Esophagus muscularis mucosa (tissue), 4 donors: Measurements from ENCODE around the gene SPTBN2. TPM values are rescaled to one million over a fixed set of nuclear protein-coding genes. Genes with fewer than 3 reads are reported as not detected.

Experiments used
- DNase-seq: peaks from one replicate; pipeline ENCODE4 v3.0.0-alpha.2; 2017; ENCODE audit errors: extremely low spot score
- H3K27ac ChIP-seq, 4 donors: fragments of 200-600 bp; sonication (generic); replicated peaks in 1 of 4; 1 replicate in 3 of 4; 2 replicates in 1 of 4; pipeline ENCODE4 v1.5.1; 2016 to 2019; ENCODE audit warnings: mild to moderate bottlenecking in 1 of 4
- H3K27me3 ChIP-seq, 4 donors: fragments of 200-600 bp; sonication (generic); one replicate each; pipeline versions ENCODE4 v1.5.1 to v1.6.0; 2016 to 2019
- H3K36me3 ChIP-seq, 4 donors: fragments of 200-600 bp; sonication (generic); one replicate each; pipeline ENCODE4 v1.5.1; 2016 to 2019
- H3K4me1 ChIP-seq, 4 donors: fragments of 200-600 bp; sonication (generic); one replicate each; pipeline ENCODE4 v1.5.1; 2016 to 2019
- H3K4me3 ChIP-seq, 4 donors: fragments of 200-600 bp; sonication (generic); 1 replicate in 2 of 4; 2 replicates in 2 of 4; pipeline ENCODE4 v1.5.1; 2016 to 2019; ENCODE audit warnings: mild to moderate bottlenecking in 4 of 4, moderate library complexity in 1 of 4
- H3K9me3 ChIP-seq, 4 donors: fragments of 200-600 bp; sonication (generic); 1 replicate in 3 of 4; 2 replicates in 1 of 4; pipeline ENCODE4 v1.5.1; 2016 to 2019
- CTCF ChIP-seq, 3 experiments: fragments of 200-600 bp in 2 of 3; fragments of 450-650 bp in 1 of 3; sonication (generic) in 2 of 3; IDR thresholded peaks; one replicate each; pipeline ENCODE4 v1.5.1; 2017 to 2019; ENCODE audit warnings: antibody characterized with exemption in 3 of 3, mild to moderate bottlenecking in 2 of 3, moderate library complexity in 1 of 3
- EP300 ChIP-seq: sonication (generic); formaldehyde crosslinking; IDR thresholded peaks from one replicate; pipeline ENCODE4 v1.6.1; 2017; ENCODE audit warnings: antibody characterized with exemption
- POLR2A ChIP-seq: fragments of 450-650 bp; IDR thresholded peaks from one replicate; pipeline ENCODE4 v1.6.1; 2017; ENCODE audit warnings: antibody characterized with exemption, moderate library complexity, mild to moderate bottlenecking, low read depth
- POLR2AphosphoS5 ChIP-seq, 2 donors: sonication (generic); formaldehyde crosslinking; IDR thresholded peaks; one replicate each; pipeline ENCODE4 v1.6.1; 2017; ENCODE audit warnings: antibody characterized with exemption in 2 of 2
- WGBS: methylation state at CpG from one replicate; pipeline ENCODE4 v1.1.5; 2018; 5-methylcytosine and 5-hydroxymethylcytosine counted together
- intact Hi-C: fragments of 100-400 bp; cut with DNase I; formaldehyde crosslinking; loops from one replicate; pipeline ENCODE4 v1.15.1; 2023
- total RNA-seq, 4 donors: library from RNA; depleted of rRNA; stranded (reverse); fragments of >200 nt; gene quantifications; one replicate each; pipeline versions ENCODE4 v1.1.0 to v1.2.1, GENCODE V29; 2016

Gene SPTBN2
- total RNA-seq, 4 donors from 2014 or later, result 3.3 to 12.5 (median 10.0) TPM

- TF ChIP-seq EP300, result no peak
- no peak for TF ChIP-seq POLR2A
- no peak for TF ChIP-seq CTCF (IDR thresholded peaks at IDR 0.05)
- TF ChIP-seq POLR2AphosphoS5 (IDR thresholded peaks at IDR 0.05), result no peak
- no peak overlapping the region for H3K27ac ChIP-seq
- intact Hi-C loops, result no loop called here
Measured at GRCh38 chr11:66739983-66740382, 11.0 kb upstream of the SPTBN2 start.

GRCh38 chr11:66734215-66734614, 5.2 kb upstream of the SPTBN2 start:
- Histone ChIP-seq H3K36me3 (no peaks in the 10 kb centered on the region), H3K27me3 (no peaks in the 10 kb centered on the region), H3K27ac (no peak overlapping the region), H3K9me3 (no peaks in the 10 kb centered on the region), H3K4me3 (no peak overlapping the region), H3K4me1 (no peaks in the 10 kb centered on the region)
- 95% methylated on average over 3 of the region's 3 CpGs for WGBS
- no peak for DNase-seq
- no peak for TF ChIP-seq CTCF (IDR thresholded peaks at IDR 0.05)
- no peak for TF ChIP-seq POLR2A
- TF ChIP-seq EP300, result no peak
- no peak for TF ChIP-seq POLR2AphosphoS5 (IDR thresholded peaks at IDR 0.05)
- intact Hi-C loops, result no loop called here

More at GRCh38 chr11:66739983-66740382, 11.0 kb upstream of the SPTBN2 start:
- Histone ChIP-seq H3K36me3 (no peaks in the 10 kb centered on the region), H3K4me3 (no peak overlapping the region), H3K4me1 (peaks cover 10 to 11% (median 11%) of the 10 kb centered on the region in 4 donors), H3K27me3 (no peaks in the 10 kb centered on the region), H3K9me3 (no peaks in the 10 kb centered on the region)
- WGBS, result 45% methylated on average over 2 of the region's 2 CpGs
- no peak for DNase-seq

DNA sequence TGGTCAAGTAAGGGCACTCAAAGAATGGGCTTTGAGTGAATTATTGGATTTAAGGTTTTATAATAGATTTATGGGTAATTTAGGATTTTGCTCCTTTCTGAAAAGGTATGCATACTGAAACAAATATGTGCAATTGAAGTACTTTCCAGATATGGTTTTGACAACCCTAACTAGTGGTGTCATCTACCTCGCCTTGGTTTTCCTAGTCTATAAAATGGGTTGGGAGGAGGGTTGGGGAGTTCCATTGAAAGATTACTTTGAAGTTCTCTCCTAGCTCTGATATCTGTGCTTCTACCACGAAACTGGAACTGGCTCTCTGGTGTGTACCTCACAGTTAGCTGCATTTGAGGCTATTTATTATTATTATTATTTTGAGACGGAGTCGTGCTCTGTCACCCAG, 431 bp upstream of the SPTBN2 start:
- Histone ChIP-seq H3K27me3 (peaks cover 0 to 6% (median 0%) of the 10 kb centered on the region in 4 donors), H3K27ac (no peak overlapping the region), H3K36me3 (no peaks in the 10 kb centered on the region), H3K9me3 (no peaks in the 10 kb centered on the region), H3K4me3 (no peak overlapping the region), H3K4me1 (peaks cover 6 to 19% (median 15%) of the 10 kb centered on the region in 4 donors)
- no peak for DNase-seq
- intact Hi-C loops, result no loop called here
- no peak for TF ChIP-seq CTCF (IDR thresholded peaks at IDR 0.05)
- no peak for TF ChIP-seq POLR2AphosphoS5 (IDR thresholded peaks at IDR 0.05)
- TF ChIP-seq POLR2A, result no peak
- no peak for TF ChIP-seq EP300
- WGBS, result 87% methylated on average over 4 of the region's 4 CpGs

DNA sequence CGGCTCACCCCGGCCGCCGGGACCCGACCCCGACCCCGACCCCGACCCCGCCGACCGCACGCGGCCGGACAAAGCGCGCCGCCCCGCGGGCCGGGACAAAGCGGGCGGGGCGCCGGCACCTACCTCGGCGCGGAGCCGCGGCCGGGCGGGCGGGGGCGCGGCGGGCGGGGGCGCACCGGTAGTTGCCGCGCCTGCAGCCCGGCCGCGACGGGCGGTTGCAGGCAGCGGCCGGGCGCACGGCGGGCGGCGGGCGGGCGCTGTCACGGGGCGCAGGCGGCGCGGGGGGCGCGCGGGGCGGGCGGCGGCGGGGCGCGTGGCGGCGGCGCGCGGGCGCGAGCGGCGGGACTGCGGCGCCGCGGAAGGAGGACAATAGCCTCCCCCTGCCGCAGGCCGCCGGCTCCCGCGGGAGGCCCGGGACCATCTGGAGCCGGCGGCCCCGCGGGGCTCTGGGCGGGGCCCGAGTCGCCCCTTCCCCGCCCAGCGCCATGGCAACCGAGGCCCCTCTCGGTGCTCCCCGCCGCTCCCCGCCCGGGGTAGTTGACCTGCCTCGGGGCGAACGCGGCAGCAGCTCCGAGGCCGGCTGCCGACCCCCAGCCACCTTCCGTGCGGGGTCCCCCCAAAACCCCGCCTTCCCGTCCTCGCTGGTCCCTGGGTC, 851 bp downstream of the SPTBN2 start:
- Histone ChIP-seq H3K4me3 (peak overlapping the region; percentile 63 to 81 (median 66)), H3K27me3 (peaks cover 0 to 6% (median 0%) of the 10 kb centered on the region in 4 donors), H3K9me3 (no peaks in the 10 kb centered on the region), H3K27ac (no peak overlapping the region), H3K4me1 (peaks cover 6 to 19% (median 15%) of the 10 kb centered on the region in 4 donors), H3K36me3 (no peaks in the 10 kb centered on the region)
- no peak for TF ChIP-seq POLR2AphosphoS5 (IDR thresholded peaks at IDR 0.05)
- no peak for TF ChIP-seq CTCF (IDR thresholded peaks at IDR 0.05)
- TF ChIP-seq EP300, result no peak
- TF ChIP-seq POLR2A, result no peak
- WGBS, result 0% methylated on average over 3 of the region's 114 CpGs
- no peak for DNase-seq
- intact Hi-C loops, result no loop called here
